WTC11 (cell line): ENCODE results near the gene MCMBP. TPM values are rescaled to one million over a fixed set of nuclear protein-coding genes. Genes with fewer than 3 reads are reported as not detected.

Source experiments
- AFF4 ChIP-seq: sonication (generic); formaldehyde crosslinking; IDR thresholded peaks from 2 replicates; pipeline ENCODE4 v1.8.1; 2023; ENCODE audit warnings: mild to moderate bottlenecking, missing genetic modification reagents, borderline replicate concordance
- AR ChIP-seq: fragments of 250-450 bp; sonication (Bioruptor Pico); IDR thresholded peaks from 2 replicates; pipeline ENCODE4 v1.9.0; 2021; ENCODE audit warnings: mild to moderate bottlenecking
- ARID4B ChIP-seq: sonication (generic); formaldehyde crosslinking; IDR thresholded peaks from 2 replicates; pipeline ENCODE4 v1.8.0; 2023; ENCODE audit warnings: missing genetic modification reagents, mild to moderate bottlenecking, borderline replicate concordance
- CBFB ChIP-seq: sonication (generic); formaldehyde crosslinking; IDR thresholded peaks from 2 replicates; pipeline ENCODE4 v1.8.1; 2022; ENCODE audit warnings: mild to moderate bottlenecking, low read depth, missing genetic modification reagents
- E2F4 ChIP-seq: sonication (generic); formaldehyde crosslinking; IDR thresholded peaks from 2 replicates; pipeline ENCODE4 v1.8.1; 2022; ENCODE audit warnings: low read depth, mild to moderate bottlenecking, moderate library complexity, missing genetic modification reagents, borderline replicate concordance
- ERG ChIP-seq: fragments of 250-450 bp; sonication (Bioruptor Pico); IDR thresholded peaks from 2 replicates; pipeline ENCODE4 v1.8.0; 2021; ENCODE audit warnings: mild to moderate bottlenecking
- JUN ChIP-seq: sonication (generic); formaldehyde crosslinking; IDR thresholded peaks from 2 replicates; pipeline ENCODE4 v1.8.0; 2023; ENCODE audit warnings: mild to moderate bottlenecking, missing genetic modification reagents
- MLX ChIP-seq: sonication (generic); formaldehyde crosslinking; IDR thresholded peaks from 2 replicates; pipeline ENCODE4 v1.8.1; 2023; ENCODE audit warnings: mild to moderate bottlenecking, missing genetic modification reagents, moderate library complexity
- NR1H2 ChIP-seq: sonication (generic); formaldehyde crosslinking; IDR thresholded peaks from 2 replicates; pipeline ENCODE4 v1.9.0; 2021; ENCODE audit warnings: mild to moderate bottlenecking, moderate library complexity, missing genetic modification reagents
- NR2C2 ChIP-seq: sonication (generic); formaldehyde crosslinking; IDR thresholded peaks from 2 replicates; pipeline ENCODE4 v1.8.0; 2022; ENCODE audit warnings: mild to moderate bottlenecking, missing genetic modification reagents
- ZBTB43 ChIP-seq: sonication (generic); formaldehyde crosslinking; IDR thresholded peaks from 2 replicates; pipeline ENCODE4 v1.8.1; 2023; ENCODE audit warnings: mild to moderate bottlenecking, missing genetic modification reagents
- ZNF219 ChIP-seq: sonication (generic); formaldehyde crosslinking; IDR thresholded peaks from 2 replicates; pipeline ENCODE4 v1.8.0; 2023; ENCODE audit warnings: missing genetic modification reagents, mild to moderate bottlenecking, borderline replicate concordance
- ZNF317 ChIP-seq: sonication (generic); formaldehyde crosslinking; IDR thresholded peaks from 2 replicates; pipeline ENCODE4 v1.8.1; 2023; ENCODE audit warnings: low read depth, mild to moderate bottlenecking, moderate library complexity, missing genetic modification reagents, borderline replicate concordance
- ZNF532 ChIP-seq: fragments of 250-450 bp; sonication (Bioruptor Pico); IDR thresholded peaks from 2 replicates; pipeline ENCODE4 v1.9.0; 2021; ENCODE audit warnings: mild to moderate bottlenecking, borderline replicate concordance
- total RNA-seq: library from RNA; stranded (reverse); gene quantifications from 3 replicates; pipeline ENCODE4 v1.2.3, GENCODE V29; 2021

Gene MCMBP
- total RNA-seq, 1 experiment from 2014 or later, result 64.7 TPM

GRCh38 chr10:119817991-119818888 lies 54.4 kb downstream of the MCMBP start (continued):
- TF ChIP-seq AR, result no peak
- peak; percentile 68 for TF ChIP-seq ZNF317 (CRISPR knock-in tag)
- no peak for TF ChIP-seq AFF4 (CRISPR knock-in tag)
- no peak for TF ChIP-seq NR1H2
- TF ChIP-seq ZNF219 (CRISPR knock-in tag), result 0 out of 2 replicates have a peak, but pooled peaks have one; percentile 71
- TF ChIP-seq ZNF532 (CRISPR knock-in tag), result peak; percentile 55; the same call in 1 of the 2 replicates
- peak; percentile 64; the same call in 1 of the 2 replicates for TF ChIP-seq ARID4B
- peak; percentile 90; the same call in 1 of the 2 replicates for TF ChIP-seq JUN (CRISPR knock-in tag)
- TF ChIP-seq NR2C2 (CRISPR knock-in tag), result no peak
- TF ChIP-seq E2F4 (CRISPR knock-in tag), result peak; percentile 81; the same call in 1 of the 2 replicates
- TF ChIP-seq CBFB (CRISPR knock-in tag), result no peak; the same call in 1 of the 2 replicates
- no peak for TF ChIP-seq ERG
- no peak for TF ChIP-seq MLX (CRISPR knock-in tag)
- TF ChIP-seq ZBTB43 (CRISPR knock-in tag), result peak; percentile 85; the same call in 1 of the 2 replicates
